GM12873 (cell line): Measurements from ENCODE around the gene CACNG4.

ENCODE experiments used
- CTCF ChIP-seq: IDR thresholded peaks from 2 replicates; pipeline ENCODE4 v1.5.1; 2012; ENCODE audit warnings: low read depth, mild to moderate bottlenecking, moderate library complexity, low read length, control low read depth; ENCODE audit not compliant: insufficient read depth; ENCODE audit errors: missing control alignments

The CACNG4 gene

GRCh38 chr17:66938656-66939055, 25.9 kb upstream of the CACNG4 start:
- no peak for TF ChIP-seq CTCF

GRCh38 chr17:66939461-66940114, 24.9 kb upstream of the CACNG4 start:
- no peak for TF ChIP-seq CTCF

GRCh38 chr17:66941249-66941648, 23.3 kb upstream of the CACNG4 start:
- no peak for TF ChIP-seq CTCF

GRCh38 chr17:66941773-66942450, 22.6 kb upstream of the CACNG4 start:
- no peak for TF ChIP-seq CTCF

GRCh38 chr17:66942451-66943264, 21.8 kb upstream of the CACNG4 start:
- TF ChIP-seq CTCF = no peak

GRCh38 chr17:66943484-66943883, 21.0 kb upstream of the CACNG4 start:
- TF ChIP-seq CTCF = no peak

GRCh38 chr17:66944351-66945146, 20.0 kb upstream of the CACNG4 start:
- no peak for TF ChIP-seq CTCF
